Measurements from ENCODE around the gene HAX1. TPM values are rescaled to one million over a fixed set of nuclear protein-coding genes. Genes with fewer than 3 reads are reported as not detected.
"Not testable (repeated sequence)": the region's sequence is repeated elsewhere in the genome, so short reads cannot be mapped to it uniquely, and the experiment has no call there.

Gene HAX1
- polyA plus RNA-seq, 1 donor from 2014 or later = 126 TPM

- H3K4me3 ChIP-seq (ENCODE audit: low read length) = no peak overlapping the region
- H3K27ac ChIP-seq (ENCODE audit: low read length) = no peak overlapping the region
- H4K20me1 ChIP-seq (ENCODE audit: insufficient read depth) = no peaks in the 10 kb centered on the region
- no peaks in the 10 kb centered on the region for H3K27me3 ChIP-seq (ENCODE audit: insufficient read depth, low read depth, low read length)
- no peaks in the 10 kb centered on the region for H3K9me2 ChIP-seq (ENCODE audit: insufficient read depth, low read length)
- TF ChIP-seq RAD21 (conservative IDR thresholded peaks at IDR 0.05) (no peak), SMC3 (conservative IDR thresholded peaks at IDR 0.05; ENCODE audit: poor library complexity) (no peak), EZH2 (IDR thresholded peaks at IDR 0.05; ENCODE audit: borderline replicate concordance, insufficient read depth, low read length, poor library complexity, severe bottlenecking) (no peak), EP300 (conservative IDR thresholded peaks at IDR 0.05; ENCODE audit: poor library complexity, severe bottlenecking) (no peak), TAF1 (IDR thresholded peaks at IDR 0.05; ENCODE audit: low read depth) (no peak), REST (IDR thresholded peaks at IDR 0.05; ENCODE audit: borderline replicate concordance) (no peak), POLR2AphosphoS5 (IDR thresholded peaks at IDR 0.05) (no peak)
- H3F3A ChIP-seq (ENCODE audit: insufficient read depth, low read length, poor library complexity, severe bottlenecking) = no peaks in the 10 kb centered on the region
- no peak overlapping the region for H2AFZ ChIP-seq (ENCODE audit: low read depth, low read length)
- no peaks in the 10 kb centered on the region for H3K36me3 ChIP-seq (ENCODE audit: insufficient read depth, low read length)
- H3K9me3 ChIP-seq (ENCODE audit: low read length) = no peaks in the 10 kb centered on the region
- H3K79me2 ChIP-seq (replicated peaks; ENCODE audit: insufficient read depth, low read length) = no peaks in the 10 kb centered on the region
- H3K9ac ChIP-seq (ENCODE audit: low read length) = no peak overlapping the region
- no peak overlapping the region for H3K4me2 ChIP-seq (ENCODE audit: low read length)
Observed at GRCh38 chr1:154304664-154305337, 32.4 kb downstream of the HAX1 start.

- no peaks in the 10 kb centered on the region for H3K79me2 ChIP-seq (replicated peaks; ENCODE audit: insufficient read depth, low read length)
- no peaks in the 10 kb centered on the region for H3K36me3 ChIP-seq (ENCODE audit: insufficient read depth, low read length)
- no peak overlapping the region for H3K4me2 ChIP-seq (ENCODE audit: low read length)
- H3K27ac ChIP-seq (ENCODE audit: low read length) = no peak overlapping the region
- no peaks in the 10 kb centered on the region for H3K27me3 ChIP-seq (ENCODE audit: insufficient read depth, low read depth, low read length)
- no peaks in the 10 kb centered on the region for H3K9me3 ChIP-seq (ENCODE audit: low read length)
- H3K4me3 ChIP-seq (ENCODE audit: low read length) = no peak overlapping the region
- no peaks in the 10 kb centered on the region for H3K9me2 ChIP-seq (ENCODE audit: insufficient read depth, low read length)
- H4K20me1 ChIP-seq (ENCODE audit: insufficient read depth) = no peaks in the 10 kb centered on the region
- H2AFZ ChIP-seq (ENCODE audit: low read depth, low read length) = no peak overlapping the region
- H3F3A ChIP-seq (ENCODE audit: insufficient read depth, low read length, poor library complexity, severe bottlenecking) = no peaks in the 10 kb centered on the region
- no peak overlapping the region for H3K9ac ChIP-seq (ENCODE audit: low read length)
- no peak for TF ChIP-seq EZH2 (IDR thresholded peaks at IDR 0.05; ENCODE audit: borderline replicate concordance, insufficient read depth, low read length, poor library complexity, severe bottlenecking)
- no peak for TF ChIP-seq SMC3 (conservative IDR thresholded peaks at IDR 0.05; ENCODE audit: poor library complexity)
- no peak for TF ChIP-seq MXI1 (conservative IDR thresholded peaks at IDR 0.05; ENCODE audit: poor library complexity, severe bottlenecking)
- no peak for TF ChIP-seq CTCF (IDR thresholded peaks at IDR 0.05; ENCODE audit: poor library complexity, severe bottlenecking)
- no peak for TF ChIP-seq EP300 (conservative IDR thresholded peaks at IDR 0.05; ENCODE audit: poor library complexity, severe bottlenecking)
Observed at GRCh38 chr1:154306151-154306550, 33.7 kb downstream of the HAX1 start.

GRCh38 chr1:154307670-154308270 lies 35.3 kb downstream of the HAX1 start:
- H3K9me3 ChIP-seq (ENCODE audit: low read length); H3K9me2 ChIP-seq (ENCODE audit: insufficient read depth, low read length); H4K20me1 ChIP-seq (ENCODE audit: insufficient read depth); H3F3A ChIP-seq (ENCODE audit: insufficient read depth, low read length, poor library complexity, severe bottlenecking); H3K9ac ChIP-seq (ENCODE audit: low read length); H3K79me2 ChIP-seq (replicated peaks; ENCODE audit: insufficient read depth, low read length); H3K36me3 ChIP-seq (ENCODE audit: insufficient read depth, low read length); H3K27ac ChIP-seq (ENCODE audit: low read length); H3K4me2 ChIP-seq (ENCODE audit: low read length); H2AFZ ChIP-seq (ENCODE audit: low read depth, low read length); H3K4me3 ChIP-seq (ENCODE audit: low read length); H3K27me3 ChIP-seq (ENCODE audit: insufficient read depth, low read depth, low read length): not testable (repeated sequence)

GRCh38 chr1:154309136-154309535 lies 36.7 kb downstream of the HAX1 start:
- H3K36me3 ChIP-seq (ENCODE audit: insufficient read depth, low read length); H3K4me2 ChIP-seq (ENCODE audit: low read length); H3K79me2 ChIP-seq (replicated peaks; ENCODE audit: insufficient read depth, low read length); H4K20me1 ChIP-seq (ENCODE audit: insufficient read depth); H2AFZ ChIP-seq (ENCODE audit: low read depth, low read length); H3K9ac ChIP-seq (ENCODE audit: low read length); H3K27ac ChIP-seq (ENCODE audit: low read length); H3K4me3 ChIP-seq (ENCODE audit: low read length); H3K9me3 ChIP-seq (ENCODE audit: low read length); H3K27me3 ChIP-seq (ENCODE audit: insufficient read depth, low read depth, low read length); H3K9me2 ChIP-seq (ENCODE audit: insufficient read depth, low read length); H3F3A ChIP-seq (ENCODE audit: insufficient read depth, low read length, poor library complexity, severe bottlenecking): not testable (repeated sequence)
